Kidney (tissue), 14 donors: ENCODE measurements around the gene HES4. TPM values are rescaled to one million over a fixed set of nuclear protein-coding genes. Genes with fewer than 3 reads are reported as not detected.

Experiments used
- DNase-seq, 5 donors: peaks; one replicate each; pipeline ENCODE4 v3.0.0-alpha.2; 2013 to 2020
- FAIRE-seq: peaks from 2 replicates; lab custom pipeline; 2012; peaks lifted over from hg19 to GRCh38; lab: Jason Lieb, UNC
- H3K27ac ChIP-seq, 2 donors: one replicate each; pipeline ENCODE4 v1.7.0; 2013; ENCODE audit warnings: low read depth in 2 of 2, low read length in 2 of 2, inconsistent platforms in 1 of 2
- H3K27me3 ChIP-seq: one replicate; pipeline ENCODE4 v1.7.1; 2013; ENCODE audit warnings: low read length, inconsistent platforms; ENCODE audit not compliant: control insufficient read depth, insufficient read depth
- H3K36me3 ChIP-seq, 3 donors: one replicate each; pipeline versions ENCODE4 v1.7.0 to v1.7.1; 2013; ENCODE audit warnings: low read length in 3 of 3, control low read depth in 1 of 3, inconsistent platforms in 1 of 3; ENCODE audit not compliant: insufficient read depth in 3 of 3, control insufficient read depth in 2 of 3
- H3K4me1 ChIP-seq, 3 donors: one replicate each; pipeline versions ENCODE4 v1.7.0 to v1.7.1; 2013; ENCODE audit warnings: low read length in 3 of 3, inconsistent platforms in 1 of 3, low read depth in 1 of 3; ENCODE audit not compliant: control insufficient read depth in 2 of 3, insufficient read depth in 2 of 3
- H3K4me3 ChIP-seq, 3 donors: one replicate each; pipeline versions ENCODE4 v1.7.0 to v1.8.1; 2013; ENCODE audit warnings: low read length in 3 of 3, control low read depth in 1 of 3, inconsistent platforms in 1 of 3
- H3K9ac ChIP-seq, 3 donors: one replicate each; pipeline versions ENCODE4 v1.7.0 to v1.7.1; 2013; ENCODE audit warnings: low read length in 3 of 3, control low read depth in 1 of 3, inconsistent platforms in 1 of 3
- H3K9me3 ChIP-seq, 3 donors: one replicate each; pipeline versions ENCODE4 v1.7.0 to v1.7.1; 2013; ENCODE audit warnings: low read length in 3 of 3, control low read depth in 1 of 3, inconsistent platforms in 1 of 3; ENCODE audit not compliant: control insufficient read depth in 2 of 3, insufficient read depth in 1 of 3
- CTCF ChIP-seq: IDR thresholded peaks from 3 replicates; pipeline ENCODE4 v1.5.1; 2012; ENCODE audit warnings: mild to moderate bottlenecking, moderate library complexity, borderline replicate concordance; ENCODE audit not compliant: insufficient read depth; ENCODE audit errors: extremely low read depth
- intact Hi-C: fragments of 100-400 bp; cut with DNase I; formaldehyde crosslinking; loops from one replicate; pipeline ENCODE4 v1.11.1; 2022
- polyA plus RNA-seq: library from polyadenylated mRNA; stranded (reverse); fragments of 350-450 nt; fragmentation: Illumina TruSeq; extraction: RNeasy Lipid Tissue Mini Kit (QIAGEN cat#74804); gene quantifications from one replicate; pipeline ENCODE4 v1.2.3, GENCODE V29; 2014; ENCODE audit warnings: low read depth, low replicate concordance; ENCODE audit not compliant: insufficient read depth
- total RNA-seq: library from RNA; stranded (reverse); fragmentation: NEBNext Ultra II Directional; extraction: Animal tissue kit (Norgen Biotek cat#: 25700); gene quantifications from one replicate; pipeline ENCODE4 v1.2.1, GENCODE V29; 2021
- donor health status: control.
- donor health status: control.
- donor health status: control.
- donor health status: control.
- donor health status: control.
- donor health status: DM: yes; HTN: yes; CAD: no.
- donor health status: Normal renal cell carcinoma (clear cell type).

HES4 gene
- total and polyA plus RNA-seq, 2 donors from 2014 or later = 15.8 to 32.0 TPM

GRCh38 chr1:1040004-1040991 is 40.4 kb upstream of the HES4 start:
- peaks cover 0 to 6% (median 0%) of the 10 kb centered on the region in 3 donors for H3K4me1 ChIP-seq
- intact Hi-C loops = no loop called here
- H3K27me3 ChIP-seq = no peaks in the 10 kb centered on the region
- H3K36me3 ChIP-seq = peaks cover 0 to 5% (median 0%) of the 10 kb centered on the region in 3 donors
- TF ChIP-seq CTCF = no peak
- H3K9ac ChIP-seq = no peak overlapping the region
- H3K4me3 ChIP-seq = no peak overlapping the region
- H3K9me3 ChIP-seq = no peaks in the 10 kb centered on the region
- H3K27ac ChIP-seq = no peak overlapping the region
- peak; percentile 78 to 92 (median 89) for DNase-seq
- FAIRE-seq = no peak

GRCh38 chr1:1039145-1039910 is 39.4 kb upstream of the HES4 start:
- intact Hi-C loops = no loop called here
- Histone ChIP-seq H3K9ac (no peak overlapping the region), H3K27ac (no peak overlapping the region), H3K9me3 (no peaks in the 10 kb centered on the region), H3K36me3 (no peaks in the 10 kb centered on the region), H3K4me1 (peaks cover 0 to 6% (median 0%) of the 10 kb centered on the region in 3 donors), H3K27me3 (no peaks in the 10 kb centered on the region), H3K4me3 (no peak overlapping the region)
- no peak for TF ChIP-seq CTCF
- DNase-seq = peak in 1 of 5 donors; percentile 8
- no peak for FAIRE-seq

GRCh38 chr1:1038694-1039093 is 38.8 kb upstream of the HES4 start:
- DNase-seq (no peak), FAIRE-seq (no peak)
- H3K27ac ChIP-seq = no peak overlapping the region
- no peak for TF ChIP-seq CTCF
- intact Hi-C loops = no loop called here
- no peaks in the 10 kb centered on the region for H3K27me3 ChIP-seq
- peaks cover 0 to 6% (median 0%) of the 10 kb centered on the region in 3 donors for H3K4me1 ChIP-seq
- H3K4me3 ChIP-seq = no peak overlapping the region
- H3K9me3 ChIP-seq = no peaks in the 10 kb centered on the region
- H3K9ac ChIP-seq = no peak overlapping the region
- H3K36me3 ChIP-seq = no peaks in the 10 kb centered on the region
